ENCODE measurements around the gene SPEN.

DNA sequence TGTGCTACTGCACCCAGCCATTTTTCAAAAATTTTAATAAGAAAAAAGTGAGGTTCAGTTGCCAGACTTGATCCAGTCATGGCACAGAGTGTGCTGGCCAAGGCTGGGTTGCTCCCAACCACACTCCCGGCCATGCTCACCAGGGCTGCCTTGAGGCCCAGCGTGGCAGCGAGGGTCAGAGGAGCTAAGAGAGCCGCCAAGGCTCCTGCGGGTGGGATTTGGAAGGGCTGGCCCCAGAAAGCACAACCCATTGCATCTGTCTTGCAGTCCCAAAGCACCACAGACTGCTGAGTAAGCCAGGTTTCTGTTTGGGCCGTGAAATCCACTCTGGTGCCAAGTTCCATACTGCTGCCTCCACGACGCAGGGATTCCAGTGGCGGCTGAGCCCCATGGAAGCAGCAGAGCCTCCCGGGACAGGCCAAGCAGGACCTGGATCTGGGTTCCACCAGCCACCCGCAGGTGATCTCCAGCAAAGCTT lies 105.8 kb downstream of the SPEN start:
- TF ChIP-seq POLR2AphosphoS5 (IDR thresholded peaks at IDR 0.05; ENCODE audit: borderline replicate concordance, low read depth, low read length): no peak
- no peak for TF ChIP-seq EZH2 (IDR thresholded peaks at IDR 0.05)
- TF ChIP-seq FOXP2 (optimal IDR thresholded peaks at IDR 0.05; ENCODE audit: control extremely low read depth, extremely low read length, insufficient read depth): no peak
